HFF-Myc (cell line): ENCODE data around the gene CFAP77.

ENCODE experiments used
- DNase-seq: peaks from one replicate; pipeline ENCODE4 v3.0.0-alpha.2; 2011; ENCODE audit warnings: low read depth; ENCODE audit errors: extremely low read depth
- H3K4me3 ChIP-seq: replicated peaks from 2 replicates; pipeline ENCODE4 v1.5.1; 2011; ENCODE audit warnings: low read depth, mild to moderate bottlenecking, control low read depth, low read length
- TF ChIP-seq, protein P1 (sequence below): IDR thresholded peaks from 2 replicates; pipeline ENCODE4 v1.5.1; 2012; ENCODE audit warnings: mild to moderate bottlenecking, low read depth, low read length, control low read depth; ENCODE audit errors: missing control alignments

The CFAP77 gene

GRCh38 chr9:132489536-132489935 lies 79.5 kb downstream of the CFAP77 start:
- TF ChIP-seq, protein P1, sequence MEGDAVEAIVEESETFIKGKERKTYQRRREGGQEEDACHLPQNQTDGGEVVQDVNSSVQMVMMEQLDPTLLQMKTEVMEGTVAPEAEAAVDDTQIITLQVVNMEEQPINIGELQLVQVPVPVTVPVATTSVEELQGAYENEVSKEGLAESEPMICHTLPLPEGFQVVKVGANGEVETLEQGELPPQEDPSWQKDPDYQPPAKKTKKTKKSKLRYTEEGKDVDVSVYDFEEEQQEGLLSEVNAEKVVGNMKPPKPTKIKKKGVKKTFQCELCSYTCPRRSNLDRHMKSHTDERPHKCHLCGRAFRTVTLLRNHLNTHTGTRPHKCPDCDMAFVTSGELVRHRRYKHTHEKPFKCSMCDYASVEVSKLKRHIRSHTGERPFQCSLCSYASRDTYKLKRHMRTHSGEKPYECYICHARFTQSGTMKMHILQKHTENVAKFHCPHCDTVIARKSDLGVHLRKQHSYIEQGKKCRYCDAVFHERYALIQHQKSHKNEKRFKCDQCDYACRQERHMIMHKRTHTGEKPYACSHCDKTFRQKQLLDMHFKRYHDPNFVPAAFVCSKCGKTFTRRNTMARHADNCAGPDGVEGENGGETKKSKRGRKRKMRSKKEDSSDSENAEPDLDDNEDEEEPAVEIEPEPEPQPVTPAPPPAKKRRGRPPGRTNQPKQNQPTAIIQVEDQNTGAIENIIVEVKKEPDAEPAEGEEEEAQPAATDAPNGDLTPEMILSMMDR: no peak
- H3K4me3 ChIP-seq: no peak overlapping the region
- no peak for DNase-seq

DNA sequence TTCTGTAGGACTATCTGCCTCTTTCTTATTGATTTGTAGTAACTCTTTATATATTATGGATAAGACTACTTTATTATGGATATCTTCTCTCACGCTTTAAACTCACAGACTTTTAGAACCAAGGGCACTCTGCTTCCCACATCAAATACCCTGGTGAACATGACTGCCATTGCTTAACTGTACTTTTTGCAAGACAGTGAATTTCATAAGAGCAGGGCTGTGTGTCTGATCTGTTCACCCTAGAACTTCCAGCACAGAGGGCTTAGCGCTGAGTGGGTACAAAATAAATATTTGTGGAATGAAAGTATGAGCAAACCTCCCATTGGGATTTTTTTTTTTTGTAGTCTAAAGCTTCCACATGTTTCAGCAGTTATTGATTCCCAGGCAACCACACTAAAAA lies 84.8 kb downstream of the CFAP77 start:
- TF ChIP-seq, protein P1: no peak
- DNase-seq: no peak

GRCh38 chr9:132497731-132498130 lies 87.7 kb downstream of the CFAP77 start:
- no peak overlapping the region for H3K4me3 ChIP-seq
- TF ChIP-seq, protein P1: no peak
- no peak for DNase-seq

More for the DNA sequence above, 84.8 kb downstream of the CFAP77 start:
- H3K4me3 ChIP-seq: no peak overlapping the region

DNA sequence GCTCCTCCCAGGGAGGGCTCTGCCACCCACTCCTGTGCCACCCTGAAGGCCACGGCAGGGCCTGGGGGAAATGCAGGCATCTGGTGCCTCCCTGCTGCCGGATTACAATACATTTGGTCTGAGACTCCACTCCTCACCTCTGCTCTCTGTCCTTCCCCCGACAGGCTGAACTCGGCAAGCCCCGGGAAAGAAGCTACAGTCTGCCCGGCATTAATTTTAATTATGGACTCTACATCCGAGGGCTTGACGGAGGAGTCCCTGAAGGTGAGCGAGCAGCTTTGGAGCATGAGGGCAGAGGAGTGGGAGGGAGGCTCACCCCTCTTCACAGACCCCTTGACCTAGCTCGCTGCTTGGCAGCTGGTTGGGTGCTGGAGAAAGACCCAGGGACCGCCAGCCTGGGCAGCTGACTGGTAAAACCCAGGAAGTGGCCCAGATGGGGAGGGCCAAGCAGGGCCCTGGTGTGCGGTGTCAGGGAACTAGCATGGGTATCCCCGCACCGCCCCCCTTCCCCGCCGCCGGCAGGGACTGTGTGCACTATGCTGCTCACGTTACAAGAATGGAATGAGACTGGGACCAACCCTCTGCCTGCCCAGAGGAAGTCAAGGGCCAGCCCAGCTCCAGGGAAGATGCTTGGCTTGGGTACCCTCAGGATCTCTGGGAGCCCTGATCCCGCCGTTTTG lies 88.7 kb downstream of the CFAP77 start:
- no peak overlapping the region for H3K4me3 ChIP-seq
- no peak for DNase-seq
- TF ChIP-seq, protein P1: no peak

DNA sequence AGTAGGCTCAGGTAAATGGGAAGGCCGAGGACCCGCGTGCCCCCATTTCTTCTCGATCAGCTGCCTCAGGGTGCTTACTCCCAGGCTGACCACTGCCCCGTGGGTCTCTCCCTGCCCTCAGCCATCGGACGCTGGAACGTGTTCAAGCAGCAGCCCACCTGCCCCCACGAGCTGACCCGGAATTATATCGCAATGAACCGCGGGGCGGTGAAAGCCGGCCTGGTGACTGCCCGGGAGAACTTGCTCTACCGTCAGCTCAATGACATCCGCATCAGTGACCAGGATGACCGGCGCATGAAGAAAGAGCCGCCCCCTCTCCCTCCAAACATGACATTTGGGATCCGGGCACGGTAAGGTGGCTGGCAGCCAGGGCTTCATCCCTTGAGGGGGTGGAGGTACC lies 89.2 kb downstream of the CFAP77 start:
- TF ChIP-seq, protein P1: no peak
- H3K4me3 ChIP-seq: no peak overlapping the region
- DNase-seq: no peak

GRCh38 chr9:132500193-132500592 lies 90.2 kb downstream of the CFAP77 start:
- no peak for DNase-seq
- TF ChIP-seq, protein P1: no peak

GRCh38 chr9:132502480-132502879 lies 92.5 kb downstream of the CFAP77 start:
- TF ChIP-seq, protein P1: no peak
- no peak for DNase-seq
- H3K4me3 ChIP-seq: no peak overlapping the region

More at GRCh38 chr9:132500193-132500592, 90.2 kb downstream of the CFAP77 start:
- H3K4me3 ChIP-seq: no peak overlapping the region
